ENCODE data around the gene NRAS.

Gene NRAS

DNA sequence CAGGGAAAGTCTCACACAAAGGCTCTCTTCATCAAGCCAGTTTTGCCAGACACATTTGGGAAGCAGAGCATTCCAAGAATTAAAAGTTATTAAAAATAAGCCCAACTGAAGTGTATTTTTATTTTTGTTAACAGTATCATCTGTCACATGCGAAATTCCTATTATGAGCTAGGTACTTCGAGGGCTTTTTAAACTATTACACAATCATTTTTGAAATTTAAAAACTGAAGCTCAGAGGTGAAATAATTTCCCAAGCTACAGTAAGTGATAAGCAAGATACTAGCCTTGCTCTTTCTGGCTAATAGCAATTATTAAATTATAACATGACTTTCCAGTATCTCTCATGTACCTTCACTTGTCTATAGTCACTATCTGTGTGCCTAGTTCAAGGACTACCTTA lies 12.0 kb upstream of the NRAS start:
- DNase-seq (ENCODE audit: low read depth in 2 of 2): no peak

DNA sequence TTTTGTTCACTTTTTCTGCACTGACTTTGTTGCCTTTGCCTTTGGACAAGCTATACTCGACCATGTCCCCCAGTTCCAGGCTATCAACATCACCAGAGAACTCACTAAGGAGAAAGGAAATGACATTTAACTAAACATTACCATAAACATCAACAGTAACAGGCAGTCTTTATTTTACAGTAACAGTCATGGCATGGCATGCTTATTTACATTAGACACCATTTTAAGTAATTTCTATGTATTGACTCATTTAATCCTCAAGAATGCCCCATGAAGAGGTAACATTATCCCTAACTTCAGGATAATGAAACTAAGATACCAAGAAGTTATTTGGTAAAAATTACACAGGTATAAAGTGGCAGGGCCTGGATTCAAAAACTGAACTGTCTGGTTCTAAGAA lies 8.7 kb upstream of the NRAS start:
- no peak for DNase-seq (ENCODE audit: low read depth in 2 of 2)

DNA sequence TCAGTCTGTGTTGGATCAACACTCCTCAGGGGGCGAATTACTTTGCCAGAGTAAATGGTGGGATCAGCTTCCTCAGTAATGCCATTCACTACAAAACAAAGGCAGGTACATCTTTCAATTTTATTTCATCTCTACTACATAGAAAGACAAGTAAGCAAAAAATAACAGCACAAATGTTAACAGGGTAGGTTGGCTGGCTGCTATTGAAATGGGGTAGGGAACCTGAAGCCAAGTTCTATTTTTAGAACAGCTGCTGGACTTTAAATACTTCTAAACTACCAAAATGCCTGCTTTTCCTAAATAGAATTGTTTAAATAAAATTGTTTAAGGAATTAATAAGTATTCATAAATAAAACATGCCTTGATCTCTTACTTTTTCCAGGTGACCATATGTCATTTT lies 7.3 kb upstream of the NRAS start:
- DNase-seq (ENCODE audit: low read depth in 2 of 2): no peak

DNA sequence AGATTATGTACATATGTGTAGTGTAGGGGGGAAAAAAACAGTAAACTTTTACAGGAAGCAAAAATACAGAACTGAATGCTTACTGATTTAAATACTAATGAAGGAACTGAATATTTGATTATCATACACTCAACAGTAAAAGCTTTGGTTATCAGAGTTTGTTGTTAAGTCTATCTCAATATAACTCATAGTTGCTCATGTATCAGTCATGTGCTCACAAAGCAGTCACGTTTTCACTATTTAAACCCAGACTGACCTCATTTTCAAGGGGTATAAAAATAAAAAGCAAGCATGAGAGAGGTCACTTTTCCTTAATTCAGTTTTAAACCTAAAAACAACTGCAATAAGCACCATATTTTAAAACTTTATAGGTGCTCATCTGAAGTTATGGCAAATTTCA lies 6.9 kb upstream of the NRAS start:
- DNase-seq (ENCODE audit: low read depth in 2 of 2): no peak

DNA sequence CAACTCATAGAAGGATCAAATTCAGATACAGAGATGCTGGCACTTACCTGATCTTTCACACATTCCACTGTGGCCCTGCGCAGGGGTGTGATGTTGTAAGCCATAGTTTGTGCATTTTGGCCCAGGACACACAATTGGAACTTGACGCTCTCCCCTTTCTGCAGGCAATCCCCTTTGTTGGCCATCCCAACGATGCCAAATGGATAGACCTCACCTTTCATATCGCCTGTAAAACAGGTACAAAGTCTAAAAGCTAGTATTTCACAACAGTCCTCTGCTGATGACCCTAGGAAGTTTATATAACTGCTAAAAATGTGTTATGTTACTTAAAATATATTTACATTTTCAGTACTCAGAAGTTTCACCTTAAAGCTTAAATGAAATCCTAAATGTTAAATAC lies 3.9 kb upstream of the NRAS start:
- DNase-seq (ENCODE audit: low read depth in 2 of 2): no peak

DNA sequence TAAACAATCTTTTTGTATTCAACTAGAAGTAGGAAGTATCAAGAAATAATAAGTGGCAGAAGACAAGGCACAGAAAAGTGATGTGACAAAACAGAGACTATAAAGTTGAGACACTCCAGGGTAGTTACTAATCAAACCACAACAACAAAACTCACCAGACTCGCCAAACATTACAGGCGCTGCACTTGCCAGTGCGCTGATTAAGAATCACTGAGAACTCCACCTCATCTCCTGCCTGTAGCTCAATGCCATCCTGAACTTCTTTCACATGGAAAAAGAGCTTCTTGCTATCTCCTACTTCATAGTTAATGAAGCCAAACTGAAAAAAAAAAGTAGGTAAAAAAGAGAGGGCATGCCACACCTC lies 2.8 kb upstream of the NRAS start:
- DNase-seq (ENCODE audit: low read depth in 2 of 2): no peak

DNA sequence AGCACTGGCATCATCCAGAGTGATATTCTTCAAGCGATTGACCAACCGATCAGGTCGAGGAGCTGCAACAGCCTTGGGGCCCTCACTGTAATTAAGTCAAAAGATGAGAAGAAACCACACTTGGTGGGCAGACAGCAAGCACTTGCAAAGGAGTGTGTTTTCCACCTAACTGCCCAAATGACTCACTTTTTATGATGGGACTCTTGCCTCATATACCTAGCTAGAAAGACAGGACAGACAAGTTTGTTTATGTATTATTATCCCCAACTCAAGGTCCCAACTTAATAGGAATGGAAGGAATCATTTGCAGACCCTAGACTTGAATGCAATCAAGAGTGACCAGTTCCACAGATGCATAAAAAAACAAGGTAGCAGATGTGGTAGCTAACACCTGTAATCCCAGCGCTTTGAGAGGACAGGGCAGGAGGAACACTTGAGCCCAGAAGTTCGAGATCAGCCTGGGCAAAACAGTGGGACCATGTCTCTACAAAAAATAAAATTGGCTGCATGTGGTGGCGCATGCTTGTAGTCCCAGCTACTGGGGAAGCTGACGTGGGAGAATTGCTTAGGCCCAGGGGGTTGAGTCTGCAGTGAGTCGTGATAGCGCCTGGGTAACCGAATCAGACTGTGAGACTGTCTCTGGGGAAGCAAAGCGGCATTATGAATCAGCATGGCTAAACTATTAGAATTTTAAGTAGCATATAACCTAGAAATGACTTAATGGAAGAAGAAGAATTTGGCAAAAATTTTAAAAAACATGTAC lies 2.3 kb upstream of the NRAS start:
- DNase-seq (ENCODE audit: low read depth in 2 of 2): no peak

DNA sequence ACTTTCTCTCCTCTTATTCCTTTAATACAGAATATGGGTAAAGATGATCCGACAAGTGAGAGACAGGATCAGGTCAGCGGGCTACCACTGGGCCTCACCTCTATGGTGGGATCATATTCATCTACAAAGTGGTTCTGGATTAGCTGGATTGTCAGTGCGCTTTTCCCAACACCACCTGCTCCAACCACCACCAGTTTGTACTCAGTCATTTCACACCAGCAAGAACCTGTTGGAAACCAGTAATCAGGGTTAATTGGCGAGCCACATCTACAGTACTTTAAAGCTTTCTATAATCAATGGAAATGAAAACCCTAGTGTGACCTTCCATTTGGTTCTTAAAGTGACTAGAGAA lies 643 bp downstream of the NRAS start:
- no peak for DNase-seq (ENCODE audit: low read depth in 2 of 2)

DNA sequence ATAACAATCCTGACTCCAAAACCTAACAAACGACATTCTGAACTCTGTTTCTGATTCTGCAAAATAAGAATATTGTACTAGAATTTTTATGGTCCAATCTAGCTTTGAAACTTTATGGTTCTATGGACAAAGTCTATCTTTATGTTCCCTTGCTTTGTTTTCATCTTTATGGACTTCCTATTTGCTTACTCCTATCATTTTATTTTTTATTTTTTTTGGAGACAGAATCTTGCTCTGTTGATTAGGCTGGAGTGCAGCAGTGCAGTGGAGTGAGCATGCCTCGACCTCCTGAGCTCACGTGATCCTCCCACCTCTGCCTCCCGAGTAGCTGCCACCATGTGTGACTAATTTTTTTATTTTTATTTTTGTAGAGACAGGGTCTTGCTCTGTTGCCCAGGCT lies 3.6 kb downstream of the NRAS start:
- DNase-seq (ENCODE audit: low read depth in 2 of 2): no peak

DNA sequence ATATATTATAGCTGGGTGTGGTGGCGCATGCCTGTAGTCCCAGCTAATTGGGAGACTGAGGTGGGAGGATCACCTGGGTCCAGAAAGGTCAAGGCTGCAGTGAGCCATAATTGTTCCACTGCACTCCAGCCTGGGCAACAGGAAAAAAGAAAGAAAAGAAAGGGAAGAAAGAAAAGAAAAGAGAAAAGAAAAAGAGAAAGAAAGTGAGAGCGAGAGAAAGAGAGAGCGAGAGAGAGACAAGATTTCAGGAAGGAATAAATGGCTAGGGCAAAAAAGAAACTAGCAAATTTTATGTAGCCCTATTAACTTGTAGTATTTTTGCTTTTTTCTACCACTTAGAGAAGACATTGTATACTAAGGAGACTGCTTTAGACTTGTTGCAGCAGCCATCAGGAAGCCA lies 6.2 kb downstream of the NRAS start:
- no peak for DNase-seq (ENCODE audit: low read depth in 2 of 2)

DNA sequence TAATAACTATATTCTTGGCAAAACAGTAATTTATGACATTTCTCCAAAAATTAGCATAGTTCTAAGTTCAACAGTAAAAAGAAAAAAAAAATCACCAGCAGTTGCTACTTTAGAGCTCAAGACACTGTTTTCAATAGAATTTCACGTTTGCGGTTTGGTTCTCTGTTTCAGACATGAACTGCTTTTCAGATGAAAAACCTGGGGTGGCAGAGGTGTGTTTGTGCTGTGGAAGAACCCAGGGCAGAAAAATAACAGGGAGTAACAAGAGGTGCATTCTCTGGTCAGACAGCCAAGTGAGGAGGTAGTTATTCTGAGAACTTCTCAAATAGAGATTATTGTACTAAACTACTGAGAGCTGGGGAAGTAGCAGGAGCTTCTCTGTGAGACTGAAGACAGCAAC lies 9.0 kb downstream of the NRAS start:
- no peak for DNase-seq (ENCODE audit: low read depth in 2 of 2)

DNA sequence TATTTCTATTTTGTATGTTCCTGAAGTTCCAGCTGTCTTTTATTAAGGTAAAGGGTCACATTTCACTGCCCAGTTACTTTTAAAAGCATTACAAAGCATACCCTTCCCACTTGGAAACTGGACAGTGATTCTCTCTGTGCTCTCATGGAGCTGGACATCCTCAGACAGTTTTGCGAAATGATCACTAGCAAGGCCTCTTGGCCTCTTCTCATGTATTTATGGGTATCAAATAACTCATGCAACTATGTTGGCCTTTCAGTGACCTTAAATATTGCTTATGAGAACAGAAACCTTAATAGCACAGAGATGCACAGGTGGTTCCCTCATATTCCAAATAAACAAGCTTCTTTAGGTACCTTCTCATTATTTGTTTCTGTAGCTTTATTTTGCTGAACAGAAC lies 13.3 kb downstream of the NRAS start:
- no peak for DNase-seq (ENCODE audit: low read depth in 2 of 2)

DNA sequence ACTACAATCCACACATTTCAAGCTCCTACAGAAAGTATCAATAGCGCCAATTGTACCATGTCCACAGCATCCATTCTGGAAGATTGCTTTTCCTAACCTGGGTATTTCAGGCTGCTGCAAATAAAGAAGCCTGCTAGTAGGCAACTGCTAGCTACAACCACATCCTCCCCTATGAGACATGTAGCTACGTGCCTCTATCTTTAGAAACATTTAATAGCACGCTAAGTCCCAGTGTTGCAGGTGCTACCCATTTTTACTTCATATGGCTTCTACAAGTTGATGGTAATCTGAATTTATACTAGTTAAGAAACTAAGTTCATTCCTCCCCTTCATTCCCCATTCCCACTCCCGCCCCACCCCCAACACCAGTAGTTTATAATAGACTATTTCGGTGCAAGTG lies 13.8 kb downstream of the NRAS start:
- no peak for DNase-seq (ENCODE audit: low read depth in 2 of 2)

DNA sequence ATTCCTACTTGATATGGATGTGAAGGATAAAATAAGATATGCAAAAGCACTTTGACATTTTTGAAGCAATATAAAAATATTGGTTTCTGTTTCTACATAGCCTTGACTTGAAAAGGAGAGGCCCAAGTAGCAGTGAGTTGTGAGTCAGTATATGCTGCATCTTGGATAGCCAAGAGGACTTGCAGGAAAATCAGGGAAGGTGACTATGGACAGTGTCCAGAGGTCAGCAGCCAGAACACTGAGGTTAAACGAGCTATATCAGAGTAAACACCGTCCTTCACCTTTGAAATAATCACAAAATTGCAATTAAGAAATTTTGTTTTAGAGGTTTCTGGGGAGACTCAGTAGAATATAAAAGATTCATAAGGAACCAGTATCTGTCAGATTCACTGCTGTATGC lies 14.6 kb downstream of the NRAS start:
- DNase-seq (ENCODE audit: low read depth in 2 of 2): no peak

DNA sequence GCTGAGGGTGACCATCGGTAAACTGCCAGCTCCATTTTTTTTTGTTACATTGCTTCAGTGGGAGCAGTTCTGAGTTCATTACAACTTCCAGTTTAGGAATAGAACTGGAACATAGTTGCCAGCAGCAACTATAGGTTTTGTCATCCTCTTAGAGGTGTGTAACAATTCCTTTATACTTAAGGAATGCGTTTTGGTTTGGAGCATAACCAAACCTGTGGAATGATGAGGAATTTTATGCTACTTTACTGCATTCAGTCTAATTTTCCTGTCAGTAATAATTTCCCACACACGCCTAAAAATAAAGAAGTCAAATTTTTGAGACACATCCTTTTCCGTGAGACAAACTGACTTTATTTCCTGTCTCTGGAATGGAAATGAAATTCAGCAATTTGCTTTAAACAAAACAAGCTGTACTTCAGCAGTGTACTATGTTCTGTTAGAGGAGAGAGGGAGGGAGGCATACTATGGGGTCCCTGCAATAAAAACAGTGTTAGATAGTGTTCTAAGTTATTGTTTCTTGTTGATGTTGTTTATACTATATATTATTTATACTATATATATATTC lies 16.5 kb downstream of the NRAS start:
- no peak for DNase-seq (ENCODE audit: low read depth in 2 of 2)

DNA sequence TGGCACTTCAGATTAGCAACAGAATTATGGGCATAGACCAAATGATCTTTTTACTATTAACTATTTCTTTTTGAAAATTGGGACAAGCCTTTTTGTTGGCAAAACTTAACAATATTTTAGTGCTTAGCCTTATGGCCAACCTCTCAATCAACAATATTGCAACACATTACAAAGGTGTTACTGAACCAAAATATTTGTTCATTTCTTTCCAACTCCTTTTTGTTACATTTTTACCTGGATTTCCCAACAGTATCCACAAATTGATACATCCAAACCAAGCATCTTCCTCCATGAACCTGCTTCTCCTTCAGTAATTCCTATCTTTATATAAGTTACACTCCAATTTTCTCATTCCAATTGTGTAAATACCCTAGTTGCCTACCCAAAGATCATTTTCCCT lies 19.8 kb downstream of the NRAS start:
- DNase-seq (ENCODE audit: low read depth in 2 of 2): no peak

DNA sequence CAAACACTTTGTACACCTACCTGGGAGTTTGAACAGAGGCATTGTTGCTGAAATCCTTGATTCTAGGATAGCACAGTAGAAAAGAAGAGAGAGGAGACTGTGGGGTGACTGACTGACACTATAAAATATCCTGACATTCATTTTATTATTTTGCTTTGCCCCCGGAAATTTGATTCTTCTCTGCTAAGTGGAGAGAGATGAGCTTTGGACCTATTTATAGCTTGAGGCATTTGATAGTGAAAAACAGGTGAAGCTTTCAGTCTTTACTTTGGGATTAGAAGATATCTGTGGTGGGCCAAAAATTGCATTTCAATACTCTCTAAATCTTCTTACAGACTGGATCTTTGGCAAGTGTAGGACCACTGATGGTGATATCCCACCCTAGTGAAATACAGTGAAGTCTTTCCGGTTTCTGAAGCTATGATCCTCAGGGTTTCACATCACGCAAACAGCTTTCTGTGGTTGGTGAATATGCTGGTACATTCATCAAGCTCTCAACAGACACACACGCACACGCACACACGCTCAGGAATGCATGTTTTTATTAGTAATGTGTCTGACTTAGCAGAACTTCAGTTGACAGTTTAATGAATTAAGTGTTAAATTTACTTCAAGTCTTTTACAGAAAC lies 21.0 kb downstream of the NRAS start, which contains the start of gene AMPD1:
TSS of gene AMPD1 (minus strand) at position 117 of the 629 bp plus-strand sequence. CDS start at position 42, 75 bp downstream.
- no peak for DNase-seq (ENCODE audit: low read depth in 2 of 2)

DNA sequence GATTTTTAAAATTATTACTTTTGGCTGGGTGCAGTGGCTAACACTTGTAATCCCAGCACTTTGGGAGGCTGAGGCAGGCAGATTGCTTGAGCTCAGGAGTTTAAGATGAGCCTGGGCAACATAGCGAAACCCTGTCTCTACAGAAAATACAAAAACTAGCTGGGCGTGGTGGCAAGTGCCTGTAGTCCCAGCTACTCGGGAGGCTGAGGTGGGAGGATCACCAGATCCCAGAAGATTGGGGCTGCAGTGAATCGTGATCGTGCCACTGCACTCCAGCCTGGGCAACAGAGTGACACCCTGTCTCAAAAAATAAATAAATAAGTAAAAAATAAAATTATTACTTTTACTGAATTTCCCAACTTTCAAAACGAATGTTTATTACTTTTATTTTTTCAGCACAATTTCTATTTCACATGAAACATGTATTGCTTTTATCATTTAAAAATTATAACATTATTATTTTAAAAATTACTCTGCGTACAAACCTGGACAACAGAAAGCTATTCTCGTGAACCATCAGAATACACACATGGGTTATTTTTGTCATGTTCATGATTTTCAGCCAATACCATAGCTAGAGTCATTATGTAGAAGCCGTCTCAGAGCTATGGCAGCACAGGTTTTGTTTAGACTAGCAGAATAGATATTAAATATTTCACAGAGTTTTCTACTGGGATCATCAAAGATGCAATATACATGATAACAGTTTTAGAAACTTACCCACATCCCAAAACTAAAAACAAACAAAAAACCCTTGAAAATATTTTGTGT lies 21.8 kb downstream of the NRAS start:
- no peak for DNase-seq (ENCODE audit: low read depth in 2 of 2)

DNA sequence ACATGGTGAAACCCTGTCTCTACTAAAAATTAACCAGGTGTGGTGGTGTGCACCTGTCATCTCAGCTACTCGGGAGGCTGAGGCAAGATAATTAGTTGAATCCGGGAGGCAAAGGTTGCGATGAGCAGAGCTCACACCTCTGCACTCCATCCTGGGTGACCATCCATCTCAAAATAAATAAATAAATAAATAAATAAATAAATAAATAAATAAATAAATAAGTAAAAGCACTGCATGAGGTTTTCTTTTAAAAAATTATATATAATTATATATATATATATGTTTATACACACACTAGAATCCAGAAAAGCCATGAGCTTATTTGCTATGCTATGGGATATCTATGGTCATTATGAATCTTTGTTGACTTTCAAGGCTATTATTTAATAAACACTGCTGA lies 23.6 kb downstream of the NRAS start:
- DNase-seq (ENCODE audit: low read depth in 2 of 2): no peak

DNA sequence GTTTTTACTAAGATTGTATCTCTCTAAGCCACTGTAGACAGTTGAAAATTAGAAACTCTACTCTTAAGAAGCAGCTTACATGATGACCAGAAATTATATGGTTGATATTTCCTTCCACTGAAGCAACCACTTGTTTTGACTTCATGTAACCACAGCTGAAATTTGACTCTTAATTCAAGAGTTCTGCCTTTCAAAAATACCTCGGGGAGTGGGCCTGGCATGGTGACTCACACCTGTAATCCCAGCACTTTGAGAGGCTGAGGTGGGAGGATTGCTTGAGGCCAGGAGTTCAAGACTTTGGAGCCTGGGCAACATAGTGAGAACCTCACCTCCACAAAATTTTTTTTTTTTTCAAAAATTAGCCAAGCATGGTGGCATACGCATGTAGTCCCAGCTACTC lies 25.5 kb downstream of the NRAS start:
- no peak for DNase-seq (ENCODE audit: low read depth in 2 of 2)

DNA sequence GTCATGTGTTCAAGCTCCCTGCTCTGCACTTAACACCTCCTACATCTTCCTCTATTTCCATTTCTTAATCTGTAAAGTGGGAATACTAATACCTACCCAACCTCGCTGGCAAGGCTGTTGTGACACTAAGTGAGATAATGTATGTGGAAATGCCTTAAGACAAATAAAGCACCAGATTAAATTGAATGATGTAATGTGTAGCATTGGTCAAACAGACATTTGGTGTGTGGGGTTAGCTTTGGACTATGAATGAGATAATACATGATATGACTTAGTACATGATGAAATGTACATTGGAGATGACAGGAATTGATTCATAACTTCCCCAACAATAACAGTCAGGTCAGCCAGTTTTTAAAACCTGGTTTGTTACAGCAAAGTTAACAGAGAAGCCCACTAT lies 26.4 kb downstream of the NRAS start:
- no peak for DNase-seq (ENCODE audit: low read depth in 2 of 2)

DNA sequence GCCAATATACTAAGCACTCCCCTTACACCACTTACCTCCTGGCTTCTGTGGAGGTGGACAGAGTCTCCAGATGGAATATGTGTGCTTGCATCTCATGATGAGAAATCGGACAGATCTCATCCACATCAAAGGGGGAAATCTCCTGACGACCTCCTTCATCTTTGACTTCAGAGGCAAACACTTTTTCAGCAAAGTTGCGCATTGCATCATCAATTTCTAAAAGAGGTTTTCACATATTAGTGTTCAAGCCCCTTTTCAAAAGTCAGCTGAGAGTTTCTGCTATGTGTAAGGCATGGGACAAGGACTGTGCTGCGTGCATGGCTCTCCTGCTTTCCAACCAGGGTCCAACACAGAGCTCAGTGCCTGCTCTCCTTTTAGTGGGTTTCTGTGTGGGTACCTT lies 28.0 kb downstream of the NRAS start:
- no peak for DNase-seq (ENCODE audit: low read depth in 2 of 2)

DNA sequence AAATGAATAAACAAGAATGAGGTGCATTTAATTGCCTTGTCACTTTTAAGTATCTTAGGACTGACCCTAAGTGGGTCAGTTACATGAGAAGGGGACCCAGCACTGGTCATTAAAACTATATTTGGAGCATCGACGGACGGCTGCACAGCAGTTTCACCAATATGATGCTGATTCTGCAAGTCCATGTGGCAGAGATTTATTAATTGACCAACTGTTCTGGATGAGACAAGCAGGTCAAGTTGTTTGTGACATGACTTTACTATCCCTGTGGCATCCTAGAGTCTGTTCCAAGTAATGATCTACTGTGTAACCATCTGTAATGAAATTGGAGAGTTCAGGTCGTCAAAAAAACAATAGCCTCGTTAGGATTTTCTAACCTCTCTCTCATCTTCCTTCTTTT lies 30.7 kb downstream of the NRAS start:
- no peak for DNase-seq (ENCODE audit: low read depth in 2 of 2)

Data from stimulated activated CD8-positive, alpha-beta memory T cell treated with anti-CD3 and anti-CD28 coated beads, Interleukin-2, amount 100 ng/mL, for 1 hour (primary cell).